Measurements from ENCODE around the gene SMIM27.

Gene SMIM27

DNA sequence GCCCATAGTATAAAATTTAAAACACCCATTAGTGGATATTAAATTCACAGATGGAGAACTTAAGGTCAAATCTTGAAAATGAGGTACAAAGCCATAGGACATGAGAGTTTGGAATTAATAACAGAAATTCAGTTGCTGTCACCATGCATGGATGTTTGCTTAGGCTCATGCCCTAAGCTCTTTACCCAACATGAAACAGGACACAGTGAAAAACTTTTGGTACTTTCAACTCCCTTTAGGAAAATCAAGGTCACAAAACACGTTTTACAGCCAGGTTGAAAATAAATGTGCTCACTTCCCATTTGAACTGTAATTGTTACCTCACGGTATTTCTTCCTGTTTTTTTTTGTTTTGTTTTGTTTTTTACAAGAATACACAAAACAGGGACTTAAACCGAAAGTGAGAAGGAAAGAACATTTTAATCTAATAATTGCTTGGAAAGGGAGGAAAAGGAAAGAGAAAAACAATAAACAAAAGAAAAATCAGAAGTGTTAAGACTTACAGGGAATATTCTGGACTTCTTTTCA, 6.3 kb downstream of the SMIM27 start:
- DNase-seq (ENCODE audit: low spot score): no peak

DNA sequence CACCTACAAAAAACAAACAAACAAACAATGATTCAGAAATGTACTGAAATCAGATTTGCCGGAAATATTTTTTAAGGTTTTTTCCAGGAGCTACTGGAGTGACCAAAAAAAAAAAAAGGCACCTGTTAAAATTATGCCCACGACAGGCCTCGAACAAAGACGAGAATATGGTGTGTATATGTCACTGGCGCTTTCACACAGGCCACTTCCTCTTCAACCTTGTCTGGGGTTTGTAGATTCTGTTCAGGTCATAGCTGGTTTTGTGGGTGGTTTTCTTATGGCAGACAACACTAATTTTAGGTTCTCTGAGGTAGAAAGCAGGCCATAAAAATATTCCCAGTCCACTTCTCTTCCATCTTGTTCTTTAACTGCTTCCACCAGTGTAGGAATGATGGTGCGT, 13.8 kb downstream of the SMIM27 start:
- DNase-seq (ENCODE audit: low spot score): no peak

DNA sequence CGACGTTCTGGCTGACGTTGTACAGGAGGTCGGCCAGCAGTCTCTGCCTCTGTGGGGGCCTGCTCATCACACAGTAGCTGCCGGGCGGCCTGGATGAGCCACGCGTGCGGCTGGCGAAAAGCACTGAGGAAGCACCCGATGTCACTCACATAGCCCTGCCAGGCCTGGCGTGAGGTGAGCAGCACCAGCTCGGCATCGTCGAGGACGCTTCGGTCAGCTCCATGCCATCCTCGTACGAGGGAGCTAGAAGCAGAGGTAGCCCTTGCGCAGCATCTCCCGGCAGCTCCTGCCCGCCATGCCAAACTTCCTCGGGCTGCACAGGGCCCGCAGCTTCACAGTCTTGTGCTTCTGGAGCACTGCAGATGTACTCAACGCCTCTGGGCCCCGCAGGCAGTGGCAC, 14.6 kb downstream of the SMIM27 start:
- DNase-seq (ENCODE audit: low spot score): no peak

DNA sequence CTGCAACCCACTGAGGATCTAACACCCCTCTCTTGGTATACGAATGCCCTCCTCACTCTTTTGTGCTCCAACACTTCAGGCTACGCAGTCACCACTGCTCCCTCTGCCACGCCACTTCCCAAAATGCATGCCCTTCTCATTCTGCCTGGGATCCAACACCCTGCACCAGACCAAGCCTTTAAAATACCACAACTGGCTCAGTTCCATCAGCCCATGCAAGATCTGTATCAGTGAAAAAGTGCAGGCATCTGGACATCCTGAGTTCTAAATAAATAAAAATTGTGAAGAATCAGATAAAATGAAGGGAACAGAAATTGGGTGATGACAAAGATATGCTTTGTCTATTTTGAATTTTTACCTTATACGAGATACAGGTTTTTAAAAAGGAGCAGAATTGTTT, 18.1 kb downstream of the SMIM27 start:
- no peak for DNase-seq (ENCODE audit: low spot score)

DNA sequence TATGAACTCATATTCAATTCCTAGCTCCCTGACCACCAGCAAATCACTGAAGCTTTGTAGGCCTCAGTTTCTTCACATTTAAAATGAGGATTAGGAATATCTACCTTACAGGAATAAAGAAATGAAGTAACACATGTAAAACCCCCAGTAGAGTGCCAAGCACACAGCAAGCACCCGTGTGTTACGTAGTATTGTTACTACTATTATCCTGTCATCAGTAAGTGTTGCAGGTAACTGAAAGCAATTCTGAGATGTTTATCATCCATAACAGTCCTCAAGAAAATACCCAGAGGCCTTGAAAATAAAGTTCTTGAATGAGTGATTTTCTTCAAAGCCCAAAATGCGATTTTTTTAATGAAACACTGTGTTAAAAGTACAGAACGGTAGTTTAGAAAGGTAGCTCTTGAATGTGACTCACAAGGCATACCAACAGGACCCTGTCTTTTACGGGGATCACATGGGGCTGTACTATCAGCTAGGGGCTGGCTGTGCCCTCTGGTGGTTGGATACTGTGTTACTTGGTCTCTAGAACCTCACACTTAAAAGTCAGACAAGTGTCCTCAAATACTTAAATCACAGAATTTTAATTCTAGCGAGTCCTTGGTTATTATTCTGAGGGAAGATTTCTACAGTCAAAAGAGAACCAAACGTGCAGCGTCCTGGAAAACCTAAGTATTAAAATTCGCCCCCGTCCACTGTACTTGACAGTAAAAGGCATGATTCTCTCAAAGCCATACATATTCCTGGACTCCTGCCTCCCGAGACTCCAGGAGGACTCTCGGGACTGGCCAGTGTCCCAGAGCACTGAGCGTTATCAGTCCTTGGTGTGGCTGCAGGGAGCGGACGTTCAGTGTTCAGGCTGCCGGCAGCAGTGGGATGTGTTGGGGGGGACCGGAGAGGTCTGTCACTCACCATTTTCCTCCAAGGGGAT, 20.1 kb downstream of the SMIM27 start:
- peak; percentile 89 for DNase-seq (ENCODE audit: low spot score)

DNA sequence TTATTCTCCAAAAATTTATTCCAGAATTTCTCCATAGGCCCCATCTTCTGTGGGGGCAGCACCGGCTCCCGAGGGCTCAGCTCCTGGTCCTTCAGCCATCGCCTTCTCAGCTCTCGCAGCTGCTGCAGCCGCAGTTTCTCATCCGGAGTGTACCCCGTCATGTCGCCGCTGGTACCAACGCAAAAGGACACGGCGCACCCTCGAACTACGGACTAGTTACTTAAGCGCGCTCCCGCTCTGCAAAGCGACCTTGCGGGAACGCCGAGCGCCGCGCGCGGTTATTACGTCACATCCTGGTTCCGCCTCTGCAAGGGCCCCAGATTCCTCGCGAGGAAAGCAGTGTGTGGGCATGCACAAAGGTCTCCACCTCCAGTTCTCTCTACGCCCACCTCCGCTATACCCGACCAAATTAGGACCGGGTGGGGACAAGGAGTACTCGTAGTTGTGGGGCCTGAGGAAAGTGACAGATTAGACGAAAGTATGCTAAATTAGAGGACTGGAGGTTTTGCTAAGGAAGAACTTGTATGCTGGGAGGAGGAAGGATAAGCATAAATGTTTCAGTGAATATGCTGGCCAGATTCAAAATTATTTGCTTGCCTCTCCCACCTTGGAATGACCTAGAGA, 20.9 kb downstream of the SMIM27 start, which contains the start of gene NDUFB6:
TSS of gene NDUFB6 (minus strand) at position 260 of the 624 bp plus-strand sequence. CDS start at position 161, 99 bp downstream.
- DNase-seq (ENCODE audit: low spot score): peak; percentile 96

DNA sequence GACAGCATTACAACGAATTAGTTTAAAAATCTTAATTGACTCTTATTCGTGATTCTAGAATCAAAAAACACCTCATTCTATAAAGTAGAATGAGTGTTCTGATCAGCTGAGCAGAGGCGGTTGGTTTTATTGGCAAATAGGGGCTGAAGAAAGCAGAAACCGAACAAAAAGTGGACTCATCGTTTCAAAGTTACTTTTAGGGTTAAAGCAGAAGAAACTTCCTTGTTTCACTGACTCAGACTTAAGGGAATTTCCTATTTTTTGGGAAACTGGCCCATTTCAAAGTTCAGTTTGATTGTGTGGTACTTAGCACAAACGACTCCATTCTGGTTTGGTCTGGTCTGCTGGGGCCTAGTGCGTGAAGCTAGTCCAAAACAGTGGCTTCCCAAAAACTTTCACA, 21.7 kb downstream of the SMIM27 start:
- no peak for DNase-seq (ENCODE audit: low spot score)

DNA sequence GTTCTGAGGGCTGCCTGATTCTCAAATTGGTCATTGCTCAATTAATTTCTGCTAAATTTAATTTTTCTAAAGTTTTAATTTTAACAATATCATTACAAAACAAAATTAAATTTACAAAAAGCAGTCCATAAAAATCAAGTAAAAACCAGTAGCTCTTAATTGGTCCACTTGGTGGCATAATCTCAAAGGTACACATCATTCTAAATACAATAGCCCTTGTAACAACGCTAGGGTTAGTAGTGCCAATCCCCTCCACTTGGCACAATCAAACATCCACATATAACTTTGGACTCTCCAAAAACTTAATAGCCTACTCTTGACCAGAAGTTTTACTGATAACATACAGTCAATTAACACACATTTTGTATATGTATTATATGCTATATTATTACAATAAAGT, 22.7 kb downstream of the SMIM27 start:
- DNase-seq (ENCODE audit: low spot score): no peak

DNA sequence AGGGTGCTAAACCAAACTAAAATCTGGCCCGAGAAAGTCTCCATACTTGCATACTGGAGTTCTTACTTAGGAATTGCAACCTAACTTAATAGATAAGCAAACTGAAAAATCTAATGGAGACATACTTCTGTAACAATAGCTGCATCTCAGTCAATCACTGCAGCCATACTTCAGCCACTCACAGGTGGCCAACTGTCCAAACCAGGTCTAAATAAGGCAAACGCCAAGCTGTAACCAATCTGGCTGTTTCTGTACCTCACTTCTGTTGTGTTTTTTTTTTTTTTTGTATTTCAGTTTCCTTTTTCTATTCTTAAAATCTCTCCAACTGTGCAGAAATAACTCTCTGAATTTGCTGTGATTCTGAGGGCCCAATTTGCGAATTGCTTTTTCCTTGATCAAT, 25.2 kb downstream of the SMIM27 start:
- DNase-seq (ENCODE audit: low spot score): no peak

DNA sequence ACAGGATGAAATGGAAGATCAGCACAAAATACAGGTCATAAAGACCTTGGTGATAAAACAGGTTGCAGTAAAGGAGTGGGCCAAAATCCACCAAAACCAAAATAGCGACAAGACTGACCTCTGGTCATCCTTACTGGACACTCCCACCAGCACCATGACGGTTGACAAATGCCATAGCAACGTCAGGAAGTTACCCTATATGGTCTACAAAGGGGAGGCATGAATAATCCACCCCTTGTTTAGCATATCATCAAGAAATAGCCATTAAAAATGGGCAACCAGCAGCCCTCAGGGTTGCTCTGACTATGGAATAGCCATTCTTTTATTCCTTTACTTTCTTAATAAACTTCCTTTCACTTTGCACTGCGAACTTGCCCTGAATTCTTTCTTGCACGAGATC, 26.8 kb downstream of the SMIM27 start:
- no peak for DNase-seq (ENCODE audit: low spot score)

DNA sequence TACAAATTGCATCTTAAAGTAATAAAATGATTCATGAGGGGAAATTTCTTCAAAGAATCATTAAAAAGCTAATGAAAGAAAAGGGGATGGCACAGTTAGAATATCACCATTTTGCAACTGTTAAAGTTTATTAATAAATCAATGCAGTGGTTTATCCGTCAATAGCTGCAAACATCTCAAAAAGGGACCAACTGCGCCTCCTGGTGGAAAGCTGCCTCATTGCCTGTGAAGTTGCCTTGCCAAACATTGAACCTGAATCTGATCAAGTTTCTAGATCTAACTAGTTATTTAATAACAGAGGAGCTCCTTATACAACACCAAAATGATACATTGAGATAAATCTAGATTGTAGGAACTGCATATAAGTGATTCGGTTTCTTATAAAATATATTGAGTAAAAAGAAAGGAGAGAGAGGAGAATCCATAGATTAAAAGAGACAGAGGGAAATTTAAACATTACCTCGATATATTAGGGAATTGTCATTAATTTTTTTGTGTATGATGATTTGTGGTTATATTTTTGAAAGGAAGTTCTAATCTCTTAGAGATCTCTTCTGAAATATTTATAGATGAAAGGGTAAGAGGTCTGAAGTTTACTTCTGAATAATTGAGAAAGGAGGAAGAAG, 27.7 kb downstream of the SMIM27 start:
- peak; percentile 85 for DNase-seq (ENCODE audit: low spot score)

DNA sequence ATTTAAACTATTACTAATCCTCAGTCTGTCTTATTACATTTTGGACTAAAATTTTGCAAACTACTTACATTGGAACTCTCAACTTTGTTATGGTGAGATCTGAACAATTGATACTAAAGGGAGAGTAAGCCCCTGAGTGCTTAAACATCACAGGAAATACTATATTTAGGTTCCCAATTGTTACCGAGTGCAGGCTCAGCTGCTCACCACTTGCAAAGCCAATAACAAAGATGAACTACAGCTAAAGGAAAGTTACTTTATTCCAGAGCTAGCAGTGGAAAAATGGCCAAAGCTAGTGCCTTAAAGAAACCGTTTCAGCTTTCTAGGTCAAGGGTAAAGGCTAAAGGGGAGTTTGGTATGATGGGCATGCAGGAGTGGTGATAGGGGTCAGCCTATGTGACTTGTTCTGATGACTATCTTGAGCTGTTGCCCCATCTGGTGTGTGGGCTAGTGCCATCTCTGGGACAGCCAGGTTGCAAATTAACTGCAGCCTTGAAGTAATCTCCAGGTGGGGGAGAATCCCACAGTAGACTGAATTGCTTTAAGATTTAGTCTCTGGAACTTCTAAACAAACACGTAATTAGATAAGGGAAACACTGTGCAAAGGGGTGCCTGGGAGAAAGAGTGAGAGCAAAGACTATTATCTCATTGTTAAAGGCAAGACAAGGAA, 28.6 kb downstream of the SMIM27 start:
- no peak for DNase-seq (ENCODE audit: low spot score)

DNA sequence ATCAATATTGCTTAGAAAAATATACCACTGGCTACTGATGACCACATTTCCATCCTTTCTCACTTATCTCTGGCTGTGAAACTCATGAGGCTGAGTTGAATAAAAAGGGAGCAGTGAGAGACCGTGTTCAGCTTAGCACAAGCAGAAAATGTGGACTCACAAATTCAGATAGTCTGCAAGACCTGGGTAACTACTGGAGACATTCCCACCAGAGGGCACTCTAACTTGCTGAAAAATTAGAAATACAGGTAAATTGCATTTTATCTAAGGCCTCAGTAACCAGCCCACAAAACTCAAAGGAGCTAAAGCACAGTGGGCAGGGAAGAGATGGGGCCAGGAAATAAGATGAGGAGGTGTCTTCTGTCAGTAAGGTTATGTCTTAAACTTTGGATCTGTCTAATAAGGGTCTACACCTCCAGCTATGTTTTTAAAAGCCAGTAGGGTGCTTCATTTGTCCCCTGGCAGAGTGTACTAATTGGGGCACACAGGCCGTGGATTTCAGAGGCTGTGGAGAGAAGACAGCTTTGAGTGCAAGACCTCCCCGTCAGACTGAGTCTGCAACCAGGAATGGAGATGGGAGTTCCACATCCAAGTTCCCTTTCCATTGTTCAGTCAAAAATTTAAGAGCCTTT, 29.5 kb downstream of the SMIM27 start:
- DNase-seq (ENCODE audit: low spot score): peak; percentile 53

DNA sequence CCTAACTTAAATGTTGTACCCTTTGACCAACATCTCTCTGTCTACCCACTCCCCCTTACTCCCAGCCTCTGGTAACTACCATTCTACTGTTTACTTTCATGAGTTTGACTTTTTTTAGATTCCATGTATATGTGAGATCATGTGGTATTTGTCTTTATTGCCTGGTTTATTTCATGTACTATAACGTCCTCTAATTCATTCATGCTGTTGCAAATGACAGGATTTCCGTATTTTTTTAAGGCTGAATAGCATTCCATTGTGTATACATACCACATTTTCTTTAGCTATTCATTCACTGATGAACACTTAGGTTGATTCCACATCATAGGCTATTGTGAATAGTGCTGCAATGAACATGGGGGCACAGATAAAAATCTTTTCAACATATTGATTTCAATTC, 32.7 kb downstream of the SMIM27 start:
- no peak for DNase-seq (ENCODE audit: low spot score)

DNA sequence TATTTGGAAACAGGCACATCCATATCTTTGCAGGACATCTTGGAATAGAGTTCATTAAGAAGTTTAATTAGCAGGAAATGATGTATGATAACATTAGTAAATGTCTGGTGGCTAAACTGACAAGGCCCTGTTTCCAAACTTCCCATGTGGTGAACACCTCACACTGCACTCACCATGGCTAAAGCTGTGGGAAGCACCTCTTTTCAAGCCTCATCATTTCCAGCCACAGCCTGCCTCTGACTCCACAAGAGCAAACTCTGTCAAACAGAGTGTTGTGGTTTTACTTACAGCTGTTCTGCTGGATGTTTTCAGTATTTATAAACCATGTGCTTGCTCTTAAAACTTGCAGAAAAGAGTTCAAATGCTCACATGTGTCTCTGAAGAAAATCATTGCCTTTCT, 35.8 kb downstream of the SMIM27 start:
- DNase-seq (ENCODE audit: low spot score): no peak

DNA sequence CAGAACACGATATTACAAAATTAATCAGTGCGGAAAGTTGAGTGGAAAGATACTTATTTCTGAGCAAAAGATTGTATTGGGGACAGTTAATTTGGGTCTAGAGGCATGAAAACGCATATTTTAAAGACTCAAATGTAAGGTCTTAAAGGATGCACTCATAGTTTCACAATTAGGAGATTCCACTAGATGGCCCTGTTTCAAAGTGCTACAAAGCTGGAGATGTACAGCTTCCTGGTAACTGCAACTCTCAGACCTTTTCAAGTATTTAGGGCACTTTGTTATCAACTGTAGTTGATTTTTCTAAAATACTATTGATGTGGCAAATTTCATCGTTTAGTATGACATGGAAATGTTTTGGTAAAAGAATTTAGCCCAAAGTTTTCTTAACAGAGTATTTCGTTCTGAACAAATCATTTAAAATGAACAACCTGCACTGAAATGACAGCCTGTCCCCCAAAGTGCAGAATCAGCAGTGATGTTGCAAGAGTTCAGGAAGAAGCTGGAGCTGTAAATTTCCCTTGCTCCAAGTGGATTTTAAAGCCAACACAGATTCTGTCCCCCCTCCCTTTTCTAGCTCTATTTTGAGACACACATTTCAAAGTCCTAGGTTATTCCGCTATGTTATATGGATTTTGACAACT, 37.1 kb downstream of the SMIM27 start:
- DNase-seq (ENCODE audit: low spot score): peak; percentile 19

DNA sequence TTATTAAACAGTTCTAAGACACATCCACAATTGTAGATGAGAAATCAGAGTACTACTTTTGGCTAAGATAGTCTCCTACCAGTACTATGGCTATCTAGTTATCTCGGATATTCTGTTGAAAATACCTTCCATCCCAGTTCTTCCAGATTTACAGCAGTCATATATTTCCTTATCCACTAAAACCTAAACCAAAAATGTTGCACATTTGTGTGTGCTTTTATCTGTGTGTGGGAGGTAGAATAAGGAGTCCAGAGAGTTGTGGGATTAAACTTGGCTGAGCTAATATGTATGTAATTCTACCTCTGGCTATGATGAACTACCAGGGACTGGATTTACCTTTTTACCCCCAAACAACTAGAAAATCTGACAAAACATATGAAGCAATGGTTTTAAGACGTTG, 38.3 kb downstream of the SMIM27 start:
- no peak for DNase-seq (ENCODE audit: low spot score)

DNA sequence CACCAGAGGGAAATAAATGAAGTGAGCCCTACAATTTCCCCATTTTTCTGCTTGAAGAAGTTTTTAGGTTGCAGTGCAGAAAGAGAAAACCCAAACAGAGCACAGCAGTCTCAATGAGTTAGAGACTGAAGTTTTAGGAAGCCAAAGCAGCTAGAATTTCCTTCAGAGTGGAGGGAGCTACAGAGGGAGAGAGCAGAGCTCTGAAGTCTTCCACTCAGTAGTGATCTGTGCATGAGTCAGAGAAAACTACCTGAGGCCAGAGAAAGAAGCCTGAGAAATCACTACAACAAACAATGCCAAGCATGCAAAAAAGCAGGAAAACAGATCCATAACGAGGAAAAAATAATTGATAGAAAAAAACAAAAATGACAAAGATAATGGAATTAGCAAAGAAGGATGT, 38.8 kb downstream of the SMIM27 start:
- no peak for DNase-seq (ENCODE audit: low spot score)

DNA sequence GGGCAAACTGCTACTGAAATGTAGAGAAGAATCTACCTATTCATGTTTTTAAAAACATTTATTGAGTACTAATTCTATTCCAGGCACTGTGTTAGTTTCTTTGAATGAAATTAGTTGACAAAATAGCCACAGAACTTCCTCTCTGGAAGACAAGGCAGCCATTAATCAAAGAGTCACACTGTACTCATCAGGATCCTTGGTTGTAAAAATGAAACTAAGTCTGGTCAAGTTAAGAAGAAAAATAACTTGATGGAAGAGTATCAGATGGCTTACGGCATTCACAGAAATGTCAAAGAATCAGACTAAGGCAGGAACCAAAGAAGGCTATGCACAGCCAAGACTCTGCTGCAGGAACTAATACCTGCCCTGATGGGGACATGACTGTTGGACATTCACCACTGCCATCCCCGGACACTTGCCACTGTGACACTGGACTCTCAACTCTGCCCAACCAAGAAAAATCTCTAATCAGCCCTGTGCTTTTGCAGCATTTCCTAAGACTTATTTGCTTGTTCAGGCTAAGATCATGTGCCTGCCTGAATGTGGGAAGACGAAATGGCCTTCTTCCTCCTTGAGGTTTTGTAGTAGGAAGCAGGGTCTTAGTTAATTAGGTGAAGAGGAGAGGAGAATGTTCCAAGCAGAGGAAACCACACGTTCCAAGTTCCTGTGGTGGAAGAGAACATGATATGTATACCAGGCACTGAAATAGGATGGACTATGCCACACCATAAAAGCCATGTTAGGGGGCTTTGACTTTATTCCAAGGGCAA, 44.2 kb downstream of the SMIM27 start:
- no peak for DNase-seq (ENCODE audit: low spot score)

DNA sequence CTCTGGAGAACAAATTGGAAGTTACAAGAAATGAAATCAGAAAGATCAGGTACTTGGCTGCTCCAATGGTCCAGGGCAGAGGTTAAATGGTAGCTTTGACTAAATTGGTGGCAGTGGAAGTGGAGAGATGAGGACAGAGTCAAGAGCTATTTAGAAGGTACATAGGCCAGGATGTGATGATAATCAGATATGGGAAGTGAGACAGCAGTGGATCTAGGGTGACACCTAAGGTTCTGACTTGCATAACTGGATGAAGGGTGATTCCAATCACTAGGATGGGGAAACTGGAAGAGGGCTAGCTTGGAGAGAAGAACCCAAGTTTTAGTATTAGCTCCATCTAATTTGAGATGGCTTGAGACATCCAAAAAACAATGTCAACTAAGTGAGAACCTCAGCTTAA, 44.8 kb downstream of the SMIM27 start:
- DNase-seq (ENCODE audit: low spot score): no peak
